ENCODE measurements around the gene TMEM9B.

- TF ChIP-seq CTCF (IDR thresholded peaks at IDR 0.05) (no peak), POLR2A (IDR thresholded peaks at IDR 0.05) (no peak)
These were observed 30.3 kb downstream of the TMEM9B start for GRCh38 chr11:8933931-8934330.
